Kidney capillary endothelial cell (primary cell): ENCODE measurements around the gene EVC2.
A peak's percentile ranks its signal among the peaks of the same experiment; 100 is the strongest.
"Not testable (repeated sequence)": the region's sequence is repeated elsewhere in the genome, so short reads cannot be mapped to it uniquely, and the experiment has no call there.

Experiments used
- DNase-seq: peaks from one replicate; pipeline ENCODE4 v3.0.0-alpha.2; 2018; ENCODE audit warnings: low spot score

The EVC2 gene

GRCh38 chr4:5746829-5747737 lies 38.7 kb upstream of the EVC2 start:
- peak; percentile 75 for DNase-seq

- DNase-seq: no peak
These were observed 37.9 kb upstream of the EVC2 start for GRCh38 chr4:5746250-5746649.

- DNase-seq: no peak
These were observed 34.6 kb upstream of the EVC2 start for GRCh38 chr4:5742968-5743367.

GRCh38 chr4:5742388-5742787 lies 34.0 kb upstream of the EVC2 start:
- DNase-seq: no peak

- DNase-seq: no peak
These were observed 29.7 kb upstream of the EVC2 start for GRCh38 chr4:5738061-5738460.

GRCh38 chr4:5735463-5735862 lies 27.1 kb upstream of the EVC2 start:
- no peak for DNase-seq

- no peak for DNase-seq
These were observed 26.5 kb upstream of the EVC2 start for GRCh38 chr4:5734853-5735252.

- no peak for DNase-seq
These were observed 23.8 kb upstream of the EVC2 start for GRCh38 chr4:5732158-5732557.

GRCh38 chr4:5730993-5731990 lies 22.9 kb upstream of the EVC2 start:
- DNase-seq: no peak

GRCh38 chr4:5730436-5730835 lies 22.1 kb upstream of the EVC2 start:
- no peak for DNase-seq

- DNase-seq: not testable (repeated sequence)
These were observed 20.1 kb upstream of the EVC2 start for GRCh38 chr4:5728412-5728811.

- DNase-seq: no peak
These were observed 16.0 kb upstream of the EVC2 start for GRCh38 chr4:5724377-5724776.

- DNase-seq: no peak
These were observed 14.0 kb upstream of the EVC2 start for GRCh38 chr4:5722328-5722727.

GRCh38 chr4:5721923-5722322 lies 13.6 kb upstream of the EVC2 start:
- DNase-seq: no peak

GRCh38 chr4:5720980-5721379 lies 12.6 kb upstream of the EVC2 start:
- DNase-seq: no peak

- no peak for DNase-seq
These were observed 11.9 kb upstream of the EVC2 start for GRCh38 chr4:5720157-5720850.

- no peak for DNase-seq
These were observed 11.1 kb upstream of the EVC2 start for GRCh38 chr4:5719350-5720055.

GRCh38 chr4:5718411-5718810 lies 10.1 kb upstream of the EVC2 start:
- no peak for DNase-seq

- no peak for DNase-seq
These were observed 9.2 kb upstream of the EVC2 start for GRCh38 chr4:5717449-5718158.

- no peak for DNase-seq
These were observed 8.0 kb upstream of the EVC2 start for GRCh38 chr4:5716391-5716790.

- no peak for DNase-seq
These were observed 7.0 kb upstream of the EVC2 start for GRCh38 chr4:5715357-5715756.
